Caco-2 (cell line): ENCODE data around the gene GTF2A1. TPM values are rescaled to one million over a fixed set of nuclear protein-coding genes. Genes with fewer than 3 reads are reported as not detected.

Experiments
- BruUV-seq: library from RNA; stranded (reverse); fragments of 400-500 nt; replicated peaks from 2 replicates; lab custom pipeline; 2021; lab: Mats Ljungman, UMichigan
- CTCF ChIA-PET: fragments of 300-600 bp; sonication (Branson Sonifier 250); formaldehyde crosslinking; loops from one replicate; lab custom pipeline; 2022; ENCODE audit warnings: antibody characterized with exemption; lab: Charles Lee
- POLR2A ChIA-PET: fragments of 300-600 bp; sonication (Branson Sonifier 250); formaldehyde crosslinking; loops from one replicate; lab custom pipeline; 2022; ENCODE audit warnings: antibody characterized with exemption; lab: Charles Lee
- DNase-seq, 2 experiments: peaks; one replicate each; pipeline versions ENCODE4 v3.0.0 to v3.0.0-alpha.2; 2020 to 2022
- H3K27me3 ChIP-seq: replicated peaks from 2 replicates; pipeline ENCODE4 v1.6.0; 2011; ENCODE audit warnings: low read length; ENCODE audit not compliant: control insufficient read depth, insufficient read depth
- H3K36me3 ChIP-seq: 2 replicates; pipeline ENCODE4 v1.5.1; 2011; ENCODE audit warnings: low read length; ENCODE audit not compliant: control insufficient read depth, insufficient read depth
- H3K4me1 ChIP-seq: fragments of 250-450 bp; sonication (Bioruptor Pico); 2 replicates; pipeline ENCODE4 v1.5.1; 2020; ENCODE audit warnings: mild to moderate bottlenecking
- H3K4me3 ChIP-seq: 2 replicates; pipeline ENCODE4 v1.5.1; 2011; ENCODE audit warnings: low read depth, mild to moderate bottlenecking, control low read depth, low read length
- H3K9me3 ChIP-seq: fragments of 250-450 bp; sonication (Bioruptor Pico); 2 replicates; pipeline ENCODE4 v1.5.1; 2020; ENCODE audit warnings: mild to moderate bottlenecking, moderate library complexity
- H3K27ac Mint-ChIP-seq: one replicate; pipeline ENCODE4 v1.8.0; 2022; ENCODE audit warnings: mixed read lengths; ENCODE audit not compliant: unreplicated experiment
- H3K27me3 Mint-ChIP-seq: one replicate; pipeline ENCODE4 v1.8.0; 2022; ENCODE audit warnings: mixed read lengths; ENCODE audit not compliant: insufficient read depth, unreplicated experiment
- H3K36me3 Mint-ChIP-seq: one replicate; pipeline ENCODE4 v1.8.0; 2022; ENCODE audit warnings: mild to moderate bottlenecking, mixed read lengths; ENCODE audit not compliant: insufficient read depth, unreplicated experiment
- H3K4me1 Mint-ChIP-seq: one replicate; pipeline ENCODE4 v1.8.0; 2022; ENCODE audit warnings: low read depth, mixed read lengths; ENCODE audit not compliant: unreplicated experiment
- H3K4me3 Mint-ChIP-seq: one replicate; pipeline ENCODE4 v1.8.0; 2022; ENCODE audit warnings: mild to moderate bottlenecking, moderate library complexity, mixed read lengths; ENCODE audit not compliant: unreplicated experiment
- H3K9me3 Mint-ChIP-seq: one replicate; pipeline ENCODE4 v1.8.0; 2022; ENCODE audit warnings: mixed read lengths; ENCODE audit not compliant: unreplicated experiment
- intact Hi-C: fragments of 100-400 bp; cut with micrococcal nuclease; formaldehyde crosslinking; loops from one replicate; pipeline ENCODE4 v1.10.0; 2022; ENCODE audit not compliant: unreplicated experiment
- total RNA-seq: library from RNA; stranded (reverse); gene quantifications from 2 replicates; pipeline ENCODE4 v1.2.3, GENCODE V29; 2022
- TF ChIP-seq, protein P1 (sequence below), 2 experiments: fragments of 200-600 bp in 1 of 2; IDR thresholded peaks; 1 replicate in 1 of 2; 2 replicates in 1 of 2; pipeline versions ENCODE4 v1.5.1 to v1.8.0; 2011 to 2022; ENCODE audit warnings: antibody characterized with exemption in 1 of 2, control low read depth in 1 of 2, inconsistent platforms in 1 of 2, low read depth in 1 of 2, low read length in 1 of 2, mild to moderate bottlenecking in 1 of 2, moderate library complexity in 1 of 2; ENCODE audit not compliant: insufficient read depth in 1 of 2, severe bottlenecking in 1 of 2, unreplicated experiment in 1 of 2

GTF2A1 gene
- total RNA-seq, 1 experiment from 2014 or later = 42.7 TPM

DNA sequence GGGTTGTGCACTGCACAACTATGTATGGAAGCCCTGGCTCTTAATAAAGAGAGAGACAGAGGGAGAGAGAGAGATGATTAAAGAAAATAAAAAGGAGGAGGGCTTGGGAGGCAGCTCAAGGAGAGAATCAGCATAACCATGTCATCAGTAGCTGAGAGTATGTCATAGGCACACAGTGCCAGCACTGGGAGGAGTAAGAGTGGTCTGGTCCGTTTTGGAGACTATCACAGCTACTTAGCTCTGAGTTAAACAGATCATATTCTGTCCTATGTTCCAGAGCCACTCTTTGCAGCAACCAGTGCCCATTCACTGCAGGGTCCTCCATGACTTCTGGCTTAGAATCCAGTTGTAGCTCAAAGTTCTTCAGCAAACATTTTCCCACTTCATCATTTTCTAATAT is 59.0 kb downstream of the GTF2A1 start:
- H3K9me3 ChIP-seq = no peaks in the 10 kb centered on the region
- Mint-ChIP-seq H3K4me3 (no peak overlapping the region), H3K27me3 (no peaks in the 10 kb centered on the region), H3K36me3 (no peaks in the 10 kb centered on the region), H3K27ac (no peak overlapping the region), H3K4me1 (no peaks in the 10 kb centered on the region), H3K9me3 (peaks cover 9% of the 10 kb centered on the region)
- no TSS peak for BruUV-seq
- TF ChIP-seq, protein P1, sequence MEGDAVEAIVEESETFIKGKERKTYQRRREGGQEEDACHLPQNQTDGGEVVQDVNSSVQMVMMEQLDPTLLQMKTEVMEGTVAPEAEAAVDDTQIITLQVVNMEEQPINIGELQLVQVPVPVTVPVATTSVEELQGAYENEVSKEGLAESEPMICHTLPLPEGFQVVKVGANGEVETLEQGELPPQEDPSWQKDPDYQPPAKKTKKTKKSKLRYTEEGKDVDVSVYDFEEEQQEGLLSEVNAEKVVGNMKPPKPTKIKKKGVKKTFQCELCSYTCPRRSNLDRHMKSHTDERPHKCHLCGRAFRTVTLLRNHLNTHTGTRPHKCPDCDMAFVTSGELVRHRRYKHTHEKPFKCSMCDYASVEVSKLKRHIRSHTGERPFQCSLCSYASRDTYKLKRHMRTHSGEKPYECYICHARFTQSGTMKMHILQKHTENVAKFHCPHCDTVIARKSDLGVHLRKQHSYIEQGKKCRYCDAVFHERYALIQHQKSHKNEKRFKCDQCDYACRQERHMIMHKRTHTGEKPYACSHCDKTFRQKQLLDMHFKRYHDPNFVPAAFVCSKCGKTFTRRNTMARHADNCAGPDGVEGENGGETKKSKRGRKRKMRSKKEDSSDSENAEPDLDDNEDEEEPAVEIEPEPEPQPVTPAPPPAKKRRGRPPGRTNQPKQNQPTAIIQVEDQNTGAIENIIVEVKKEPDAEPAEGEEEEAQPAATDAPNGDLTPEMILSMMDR (IDR thresholded peaks at IDR 0.05; ENCODE audit: insufficient read depth in 1 of 2, low read depth in 1 of 2, low read length in 1 of 2, severe bottlenecking in 1 of 2, unreplicated experiment in 1 of 2) = no peak
- no peaks in the 10 kb centered on the region for H3K4me1 ChIP-seq
- POLR2A ChIA-PET = interaction anchor here (0.6 kb wide), 1 partner anchor 9 kb away, joined by 3 read pairs; no protein-coding TSS in a partner anchor
- H3K4me3 ChIP-seq = no peak overlapping the region
- CTCF ChIA-PET = interaction anchor here (0.7 to 1.2 kb wide), 2 partner anchors 164 to 169 kb away, joined by 3 read pairs; no protein-coding TSS in a partner anchor
- intact Hi-C loops = no loop called here
- no peaks in the 10 kb centered on the region for H3K27me3 ChIP-seq
- no peak for DNase-seq
- H3K36me3 ChIP-seq = no peaks in the 10 kb centered on the region

- no peaks in the 10 kb centered on the region for H3K27me3 ChIP-seq
- POLR2A ChIA-PET = no interaction called here
- CTCF ChIA-PET = interaction anchor here (0.7 to 1.2 kb wide), 2 partner anchors 164 to 168 kb away, joined by 3 read pairs; no protein-coding TSS in a partner anchor
Observed at GRCh38 chr14:81161088-81161487, 59.7 kb downstream of the GTF2A1 start.

DNA sequence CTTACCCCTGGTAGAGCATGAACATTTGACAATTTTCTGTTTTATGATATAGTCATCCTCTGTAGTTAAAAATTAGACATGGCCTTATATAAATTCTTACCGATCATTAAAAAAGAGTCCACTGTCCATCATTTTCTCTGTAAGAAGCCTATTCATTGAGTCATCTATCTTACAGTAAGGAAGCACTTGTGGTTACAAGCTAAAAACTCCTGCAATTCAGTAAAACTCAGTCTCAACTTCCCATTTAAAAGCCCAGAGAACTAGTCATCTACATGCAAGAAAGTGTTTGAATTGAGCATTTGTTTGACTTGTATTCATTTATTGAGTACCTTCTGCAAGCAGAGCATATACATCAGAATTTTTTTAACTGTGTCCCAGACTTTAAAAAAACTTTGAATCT is 63.3 kb downstream of the GTF2A1 start:
- BruUV-seq = no TSS peak
- Mint-ChIP-seq H3K27ac (no peak overlapping the region), H3K36me3 (no peaks in the 10 kb centered on the region), H3K9me3 (peaks cover 17% of the 10 kb centered on the region), H3K27me3 (peaks cover 11% of the 10 kb centered on the region), H3K4me3 (no peak overlapping the region), H3K4me1 (no peaks in the 10 kb centered on the region)
- DNase-seq = no peak
- Histone ChIP-seq H3K4me1 (no peaks in the 10 kb centered on the region), H3K36me3 (no peaks in the 10 kb centered on the region), H3K9me3 (no peaks in the 10 kb centered on the region), H3K4me3 (no peak overlapping the region), H3K27me3 (no peaks in the 10 kb centered on the region)
- TF ChIP-seq, protein P1 (IDR thresholded peaks at IDR 0.05; ENCODE audit: insufficient read depth in 1 of 2, low read depth in 1 of 2, low read length in 1 of 2, severe bottlenecking in 1 of 2, unreplicated experiment in 1 of 2) = no peak
- ChIA-PET POLR2A (no interaction called here), CTCF (no interaction called here)
- intact Hi-C loops = no loop called here

More at GRCh38 chr14:81161088-81161487, 59.7 kb downstream of the GTF2A1 start:
- Histone ChIP-seq H3K9me3 (no peaks in the 10 kb centered on the region), H3K36me3 (no peaks in the 10 kb centered on the region), H3K4me1 (no peaks in the 10 kb centered on the region), H3K4me3 (no peak overlapping the region)
- H3K9me3 Mint-ChIP-seq = peaks cover 9% of the 10 kb centered on the region
- H3K4me3 Mint-ChIP-seq = no peak overlapping the region
- H3K36me3 Mint-ChIP-seq = no peaks in the 10 kb centered on the region
- no peaks in the 10 kb centered on the region for H3K4me1 Mint-ChIP-seq
- intact Hi-C loops = no loop called here
- H3K27me3 Mint-ChIP-seq = peaks cover 4% of the 10 kb centered on the region
- TF ChIP-seq, protein P1 (IDR thresholded peaks at IDR 0.05; ENCODE audit: insufficient read depth in 1 of 2, low read depth in 1 of 2, low read length in 1 of 2, severe bottlenecking in 1 of 2, unreplicated experiment in 1 of 2) = no peak
- no peak overlapping the region for H3K27ac Mint-ChIP-seq
- no TSS peak for BruUV-seq
- DNase-seq = no peak
